Motor neuron (in vitro differentiated cells): Measurements from ENCODE around the gene MLANA. TPM values are rescaled to one million over a fixed set of nuclear protein-coding genes. Genes with fewer than 3 reads are reported as not detected.
A peak's percentile ranks its signal among the peaks of the same experiment; 100 is the strongest.
"Not testable (repeated sequence)": the region's sequence is repeated elsewhere in the genome, so short reads cannot be mapped to it uniquely, and the experiment has no call there.

Experiments used
- ATAC-seq, 8 experiments: fragments of 200-7000 bp; cut with Tn5 transposase; replicated peaks in 6 of 8; 2 replicates each; pipeline ENCODE4 v1.8.0; 2021; ENCODE audit warnings: mild to moderate bottlenecking in 8 of 8, moderate library complexity in 8 of 8
- H3K27ac ChIP-seq, 2 donors: fragments of 250-450 bp; sonication (Bioruptor Pico); 2 replicates each; pipeline ENCODE4 v1.9.0; 2021; ENCODE audit warnings: antibody characterized with exemption in 2 of 2, mild to moderate bottlenecking in 2 of 2, moderate library complexity in 1 of 2
- H3K4me1 ChIP-seq, 2 donors: fragments of 250-450 bp; sonication (Bioruptor Pico); replicated peaks in 1 of 2; 2 replicates each; pipeline ENCODE4 v1.6.1; 2021; ENCODE audit warnings: antibody characterized with exemption in 2 of 2, mild to moderate bottlenecking in 2 of 2, moderate library complexity in 1 of 2
- H3K4me3 ChIP-seq, 5 donors: fragments of 250-450 bp; sonication (Bioruptor Pico); 2 replicates each; pipeline ENCODE4 v1.9.0; 2021; ENCODE audit warnings: antibody characterized with exemption in 5 of 5, mild to moderate bottlenecking in 5 of 5, moderate library complexity in 4 of 5
- WGBS, 10 experiments: fragments of 450-650 bp; shearing (Covaris generic); methylation state at CpG; one replicate each; pipeline ENCODE4 v1.0.0; 2022; 5-methylcytosine and 5-hydroxymethylcytosine counted together
- in situ Hi-C, 9 experiments: fragments of 400-800 bp; cut with MboI; loops; one replicate each; pipeline ENCODE4 v1.15.0; 2021; ENCODE audit warnings: low sequenced_read_pairs in 9 of 9, low pct_unique_long_range_greater_than_20kb in 2 of 9; ENCODE audit not compliant: unreplicated experiment in 9 of 9
- total RNA-seq, 8 experiments: library from RNA; unstranded; fragments of 300-600 nt; gene quantifications; 2 replicates each; pipeline versions ENCODE4 v1.2.3 to v1.2.4, GENCODE V29; 2022

MLANA gene
- total RNA-seq, 8 experiments from 2014 or later = 0.23 to 2.8 (median 0.94) TPM

DNA sequence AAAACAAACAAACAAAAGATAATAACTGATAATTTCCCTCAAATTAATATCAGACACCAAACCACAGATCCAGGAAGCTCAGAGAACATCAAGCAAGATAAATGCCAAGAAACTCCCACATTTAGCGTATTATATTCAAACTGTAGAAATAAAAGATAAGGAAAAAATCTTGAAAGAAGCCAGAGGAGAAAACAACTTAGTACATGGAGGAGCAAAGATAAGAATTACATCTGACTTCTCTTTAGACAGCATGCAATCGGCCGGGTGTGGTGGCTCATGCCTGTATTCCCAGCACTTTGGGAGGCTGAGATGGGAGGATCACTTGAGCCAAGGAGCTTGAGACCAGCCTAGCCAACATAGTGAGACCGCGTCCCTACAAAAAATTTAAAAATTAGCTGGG is 17.2 kb upstream of the MLANA start:
- Histone ChIP-seq H3K4me1 (no peaks in the 10 kb centered on the region), H3K4me3 (no peak overlapping the region), H3K27ac (no peak overlapping the region)
- 90 to 100% (median 100%) methylated on average over 2 to 5 of the region's 5 CpGs; no CpG with 5 or more reads in 1 of the 10 experiments for WGBS, 10 experiments
- ATAC-seq = no peak
- in situ Hi-C loops = no loop called here

DNA sequence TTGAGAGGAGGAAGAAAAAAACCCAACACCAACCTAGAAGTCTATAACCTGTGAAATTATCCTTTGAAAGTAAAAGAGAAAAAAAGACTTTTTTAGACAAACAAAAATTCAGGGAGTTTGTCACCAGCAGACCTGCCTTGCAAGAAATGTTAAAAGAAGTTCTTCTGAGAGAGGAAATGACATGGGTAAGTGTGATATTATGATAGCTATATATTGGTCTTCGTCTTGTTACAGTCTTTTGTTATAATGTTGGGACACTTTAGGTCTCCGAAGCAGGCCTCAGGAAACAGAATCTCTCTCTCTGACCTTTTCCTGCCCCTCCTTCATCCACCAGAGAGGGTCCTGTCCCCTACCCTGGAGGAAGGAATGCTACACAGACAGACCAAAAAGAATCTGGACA is 16.6 kb upstream of the MLANA start:
- 80 to 100% (median 83%) methylated on average over 1 to 2 of the region's 2 CpGs; no CpG with 5 or more reads in 1 of the 10 experiments for WGBS, 10 experiments

DNA sequence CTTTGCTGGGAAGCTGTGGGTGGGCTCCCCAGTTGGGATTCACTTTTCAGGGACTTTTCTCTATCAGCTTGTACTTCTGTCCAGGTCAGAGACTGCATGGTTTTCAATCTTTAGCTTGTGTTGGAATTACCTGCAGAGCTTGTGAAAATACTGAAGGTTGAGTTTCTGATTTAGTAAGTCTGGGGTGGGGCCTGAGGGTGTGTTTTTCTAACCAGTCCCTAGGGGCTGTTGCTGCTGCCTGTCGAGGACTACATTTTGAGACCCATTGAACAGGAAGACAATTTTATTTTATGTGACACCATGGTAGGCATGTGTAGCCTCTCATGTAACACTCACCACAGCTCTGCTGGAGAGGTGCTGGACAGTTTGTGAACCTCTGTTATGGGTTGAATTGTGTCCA is 14.7 kb upstream of the MLANA start:
- no peak for ATAC-seq
- Histone ChIP-seq H3K4me1 (no peaks in the 10 kb centered on the region), H3K4me3 (no peak overlapping the region), H3K27ac (no peak overlapping the region)
- WGBS, 10 experiments = 60 to 100% (median 77%) methylated on average over 1 of the region's 1 CpG; no CpG with 5 or more reads in 6 of the 10 experiments
- in situ Hi-C loops = loop anchor here in 6 of 9 experiments (25.0 kb wide), 3 partner anchors 161 to 436 kb away; no protein-coding TSS in a partner anchor

More for the DNA sequence above, 16.6 kb upstream of the MLANA start:
- Histone ChIP-seq H3K27ac (no peak overlapping the region), H3K4me3 (no peak overlapping the region), H3K4me1 (no peaks in the 10 kb centered on the region)
- ATAC-seq = no peak
- in situ Hi-C loops = no loop called here

DNA sequence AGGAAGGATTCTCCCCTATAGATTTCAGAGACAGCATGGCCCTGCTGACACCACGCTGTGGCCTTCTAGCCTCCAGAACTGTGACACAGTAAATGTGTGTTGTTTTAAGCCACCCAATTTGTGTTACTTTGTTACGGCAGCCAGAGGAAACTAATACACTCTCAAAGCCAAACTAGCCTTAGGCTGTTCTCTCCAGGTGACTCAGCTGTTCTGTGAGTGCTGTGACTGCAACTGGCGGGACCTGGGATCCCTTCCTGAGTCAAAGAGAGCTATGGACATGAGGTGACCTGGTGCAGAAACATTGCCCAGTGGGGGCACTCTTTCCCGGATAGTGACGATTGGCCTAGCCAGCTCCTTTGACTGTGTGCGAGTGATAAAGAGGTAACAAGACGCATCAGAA is 14.0 kb upstream of the MLANA start:
- WGBS, 10 experiments = 79 to 100% (median 88%) methylated on average over 1 to 5 of the region's 7 CpGs; no CpG with 5 or more reads in 3 of the 10 experiments
- Histone ChIP-seq H3K27ac (no peak overlapping the region), H3K4me1 (no peaks in the 10 kb centered on the region), H3K4me3 (no peak overlapping the region)
- ATAC-seq = no peak
- in situ Hi-C loops = loop anchor here in 6 of 9 experiments (25.0 kb wide), 3 partner anchors 161 to 436 kb away; no protein-coding TSS in a partner anchor

DNA sequence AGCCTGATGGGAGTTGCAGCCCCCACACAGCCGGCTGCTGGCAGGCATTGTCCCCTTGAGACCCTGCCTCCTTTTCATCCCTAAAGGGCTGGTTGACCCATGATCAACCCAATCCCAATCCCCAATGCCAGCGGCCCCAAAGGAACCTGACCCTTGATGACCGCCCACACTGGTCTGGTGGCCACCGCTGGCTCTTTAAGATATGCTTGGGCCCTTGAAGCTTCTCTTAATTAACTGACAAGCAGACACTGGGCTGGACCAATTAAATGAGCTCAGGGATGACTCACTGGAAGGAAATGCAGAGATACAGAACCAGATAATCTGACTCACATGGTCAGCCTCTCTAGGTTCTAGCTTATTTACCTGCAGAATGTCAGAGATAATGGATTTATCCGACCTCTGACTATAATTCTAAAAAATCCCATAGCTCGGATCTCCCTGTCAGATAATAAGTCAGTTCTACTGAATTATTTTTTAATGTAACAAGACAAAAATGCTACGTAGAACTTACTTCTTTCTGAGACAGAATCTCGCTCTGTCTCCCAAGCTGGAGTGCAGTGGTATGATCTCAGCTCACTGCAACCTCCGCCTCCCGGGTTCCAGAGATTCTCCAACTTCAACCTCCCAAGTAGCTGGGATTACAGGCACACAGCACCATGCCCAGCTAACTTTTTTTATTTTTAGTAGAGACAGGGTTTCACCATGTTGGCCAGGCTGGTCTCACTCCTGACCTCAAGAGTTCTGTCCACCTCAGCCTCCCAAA is 11.1 kb upstream of the MLANA start:
- WGBS, 10 experiments = 0 to 91% (median 79%) methylated on average over 4 to 7 of the region's 10 CpGs; no CpG with 5 or more reads in 3 of the 10 experiments
- H3K27ac ChIP-seq = no peak overlapping the region
- in situ Hi-C loops = loop anchor here in 6 of 9 experiments (25.0 kb wide), 3 partner anchors 158 to 433 kb away; no protein-coding TSS in a partner anchor
- H3K4me3 ChIP-seq = no peak overlapping the region
- no peaks in the 10 kb centered on the region for H3K4me1 ChIP-seq
- peak in 7 of 8 experiments; percentile 41 to 100 (median 73) for ATAC-seq

DNA sequence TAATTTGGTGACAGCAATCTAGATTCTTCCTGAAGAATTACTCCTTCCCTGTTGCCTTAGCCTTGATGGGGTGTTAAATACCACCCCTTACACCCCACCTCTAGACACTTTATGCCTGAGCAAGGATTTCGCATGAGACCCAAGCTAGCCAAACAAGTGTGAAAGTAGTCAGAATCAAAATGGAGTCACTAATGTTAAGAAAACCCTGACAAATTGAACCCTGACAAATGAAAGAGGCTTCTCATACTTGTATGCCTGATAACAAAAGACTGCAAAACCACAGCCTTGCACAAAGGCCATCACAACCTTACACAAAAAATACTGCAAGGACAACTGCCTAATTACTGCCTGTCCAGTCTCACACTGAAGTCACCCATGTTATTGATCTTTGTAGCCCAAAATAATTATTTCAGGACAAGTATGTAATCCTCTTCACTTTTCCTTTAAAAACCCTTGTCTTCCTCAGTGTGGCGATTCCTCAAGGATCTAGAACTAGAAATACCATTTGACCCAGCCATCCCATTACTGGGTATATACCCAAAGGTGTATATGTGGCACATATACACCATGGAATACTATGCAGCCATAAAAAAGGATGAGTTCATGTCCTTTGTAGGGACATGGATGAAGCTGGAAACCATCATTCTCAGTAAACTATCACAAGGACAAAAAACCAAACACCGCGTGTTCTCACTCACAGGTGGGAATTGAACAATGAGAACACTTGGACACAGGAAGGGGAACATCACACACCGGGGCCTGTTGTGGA is 8.3 kb upstream of the MLANA start:
- ATAC-seq, H3K4me1 ChIP-seq, H3K27ac ChIP-seq, H3K4me3 ChIP-seq: not testable (repeated sequence)
- WGBS, 10 experiments = 60 to 100% (median 88%) methylated on average over 1 to 2 of the region's 5 CpGs; no CpG with 5 or more reads in 3 of the 10 experiments
- in situ Hi-C loops = loop anchor here in 6 of 9 experiments (25.0 kb wide), 3 partner anchors 155 to 430 kb away; no protein-coding TSS in a partner anchor

DNA sequence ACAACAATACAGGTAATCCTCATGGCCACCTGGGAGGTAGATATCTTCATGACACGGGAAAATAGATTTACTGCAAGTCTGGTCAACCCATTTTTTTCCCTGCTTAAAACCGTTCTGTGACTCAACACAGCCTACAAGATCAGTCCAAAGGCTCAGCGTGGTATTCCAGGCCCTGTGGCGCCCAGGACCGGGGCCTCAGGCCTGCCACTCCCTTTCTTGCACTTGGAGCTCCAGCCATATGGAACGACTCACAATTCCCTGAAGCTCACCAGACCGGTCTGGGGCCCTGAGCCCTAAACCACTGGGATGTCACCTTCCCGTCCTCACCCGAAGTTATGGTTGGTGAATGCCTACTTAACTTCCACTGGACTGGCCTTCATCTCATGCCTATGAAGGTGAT is 6.5 kb upstream of the MLANA start:
- in situ Hi-C loops = loop anchor here in 6 of 9 experiments (25.0 kb wide), 3 partner anchors 153 to 428 kb away; no protein-coding TSS in a partner anchor
- ATAC-seq = no peak
- no peak overlapping the region for H3K27ac ChIP-seq
- no peaks in the 10 kb centered on the region for H3K4me1 ChIP-seq
- H3K4me3 ChIP-seq = no peak overlapping the region
- 50 to 100% (median 73%) methylated on average over 1 to 5 of the region's 9 CpGs; no CpG with 5 or more reads in 2 of the 10 experiments for WGBS, 10 experiments

DNA sequence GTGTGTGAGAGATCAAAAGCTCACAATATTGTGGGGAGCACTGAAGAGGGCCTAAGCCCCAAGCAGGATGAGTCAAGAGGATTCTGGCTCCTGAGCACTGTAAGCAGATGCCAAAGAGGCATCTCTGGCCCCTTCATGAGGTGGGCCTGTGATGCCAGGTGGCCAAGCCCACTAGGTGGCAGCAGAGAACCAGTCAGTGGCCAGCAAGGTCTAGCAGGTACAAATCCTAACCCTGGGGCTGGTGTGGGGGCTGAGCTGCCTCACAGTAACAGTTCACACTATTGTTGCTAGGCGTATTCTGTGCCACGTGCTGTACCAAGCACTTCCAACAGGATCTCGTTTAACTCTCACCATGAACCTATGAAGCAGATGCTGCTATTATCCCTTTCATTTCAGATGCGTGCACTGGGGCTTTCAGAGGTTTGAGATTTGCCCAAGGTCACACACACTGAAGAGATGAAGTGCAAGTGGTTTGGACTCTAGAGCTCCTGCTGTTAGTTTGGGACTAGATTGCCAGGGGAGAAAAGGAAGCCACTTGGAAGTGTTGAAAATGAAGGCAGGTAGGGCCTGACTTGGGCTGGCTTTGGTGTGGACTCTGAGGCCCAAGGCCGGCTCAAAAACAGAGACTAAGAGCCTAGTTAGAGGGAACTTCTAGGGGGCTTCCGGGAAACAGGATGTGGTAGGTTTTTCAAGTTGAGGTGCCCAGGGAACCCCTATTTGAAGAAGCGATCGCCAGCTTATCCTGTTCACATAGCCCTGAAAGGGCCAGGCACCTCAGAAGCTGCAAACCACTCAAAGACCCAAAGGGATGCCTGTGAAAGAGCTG is 4.4 kb upstream of the MLANA start:
- in situ Hi-C loops = loop anchor here in 6 of 9 experiments (25.0 kb wide), 3 partner anchors 151 to 426 kb away; no protein-coding TSS in a partner anchor
- Histone ChIP-seq H3K27ac (no peak overlapping the region), H3K4me3 (no peak overlapping the region), H3K4me1 (no peaks in the 10 kb centered on the region)
- WGBS, 10 experiments = 25 to 100% (median 65%) methylated on average over 1 to 5 of the region's 8 CpGs; no CpG with 5 or more reads in 4 of the 10 experiments
- peak; percentile 99 to 100 (median 100) for ATAC-seq

DNA sequence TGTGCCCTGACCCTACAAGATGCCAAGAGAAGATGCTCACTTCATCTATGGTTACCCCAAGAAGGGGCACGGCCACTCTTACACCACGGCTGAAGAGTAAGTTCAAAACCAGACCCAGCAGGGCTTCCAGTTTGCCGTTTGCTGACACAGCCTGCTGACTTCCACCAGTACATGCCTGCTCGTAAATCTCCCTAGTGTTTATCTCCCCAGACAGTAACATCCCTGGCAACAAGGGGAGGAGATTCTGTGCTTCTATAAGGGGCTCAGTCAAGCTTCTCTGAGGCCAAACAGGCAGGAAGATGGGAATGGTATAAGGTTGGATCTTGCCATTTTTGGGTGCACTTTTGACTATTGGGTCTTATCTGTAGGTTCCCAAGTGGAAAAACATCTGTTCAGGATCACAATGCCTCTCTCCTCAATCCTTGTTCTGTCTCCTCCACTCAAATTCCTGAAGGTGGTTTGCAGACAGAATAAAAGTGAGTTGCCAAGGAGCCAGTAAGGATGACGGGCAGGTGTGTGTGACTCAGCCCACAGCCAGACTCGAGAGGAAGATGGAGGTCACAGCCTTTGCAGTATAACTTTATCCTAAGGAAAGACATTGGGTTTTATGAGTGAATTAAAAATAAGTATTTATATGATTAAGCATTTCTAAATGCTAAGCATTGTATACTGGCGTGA is 1.9 kb downstream of the MLANA start:
- in situ Hi-C loops = loop anchor here in 6 of 9 experiments (25.0 kb wide), 3 partner anchors 145 to 420 kb away; no protein-coding TSS in a partner anchor
- H3K4me1 ChIP-seq = peaks cover 0 to 6% of the 10 kb centered on the region in 2 donors
- ATAC-seq = peak in 5 of 8 experiments; percentile 24 to 97 (median 54)
- 40 to 100% (median 81%) methylated on average over 1 to 3 of the region's 7 CpGs; no CpG with 5 or more reads in 3 of the 10 experiments for WGBS, 10 experiments
- H3K27ac ChIP-seq = no peak overlapping the region
- no peak overlapping the region for H3K4me3 ChIP-seq

DNA sequence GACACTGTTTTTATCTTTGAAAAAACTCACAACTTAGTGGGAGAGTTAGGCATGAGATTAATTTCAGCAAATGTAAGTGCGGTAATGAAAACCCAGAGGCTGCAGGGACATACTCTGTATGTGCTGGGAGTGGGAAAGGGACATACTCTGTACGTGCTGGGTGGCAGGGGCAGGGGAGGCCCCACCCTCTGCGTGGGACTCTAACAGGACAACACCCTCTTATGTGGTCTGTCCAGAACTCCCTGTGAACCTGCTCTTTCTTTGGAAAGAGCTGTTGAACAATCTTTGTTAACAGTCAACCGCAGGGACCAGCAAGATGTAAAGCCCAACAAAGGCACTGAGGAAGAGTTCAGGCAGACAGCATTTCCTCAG is 2.4 kb downstream of the MLANA start:
- no peak overlapping the region for H3K4me3 ChIP-seq
- 79 to 100% (median 85%) methylated on average over 1 to 3 of the region's 4 CpGs; no CpG with 5 or more reads in 4 of the 10 experiments for WGBS, 10 experiments
- no peak overlapping the region for H3K27ac ChIP-seq
- ATAC-seq = peak in 1 of 8 experiments; percentile 28
- in situ Hi-C loops = loop anchor here in 6 of 9 experiments (25.0 kb wide), 3 partner anchors 144 to 419 kb away; no protein-coding TSS in a partner anchor
- H3K4me1 ChIP-seq = peaks cover 0 to 6% of the 10 kb centered on the region in 2 donors

DNA sequence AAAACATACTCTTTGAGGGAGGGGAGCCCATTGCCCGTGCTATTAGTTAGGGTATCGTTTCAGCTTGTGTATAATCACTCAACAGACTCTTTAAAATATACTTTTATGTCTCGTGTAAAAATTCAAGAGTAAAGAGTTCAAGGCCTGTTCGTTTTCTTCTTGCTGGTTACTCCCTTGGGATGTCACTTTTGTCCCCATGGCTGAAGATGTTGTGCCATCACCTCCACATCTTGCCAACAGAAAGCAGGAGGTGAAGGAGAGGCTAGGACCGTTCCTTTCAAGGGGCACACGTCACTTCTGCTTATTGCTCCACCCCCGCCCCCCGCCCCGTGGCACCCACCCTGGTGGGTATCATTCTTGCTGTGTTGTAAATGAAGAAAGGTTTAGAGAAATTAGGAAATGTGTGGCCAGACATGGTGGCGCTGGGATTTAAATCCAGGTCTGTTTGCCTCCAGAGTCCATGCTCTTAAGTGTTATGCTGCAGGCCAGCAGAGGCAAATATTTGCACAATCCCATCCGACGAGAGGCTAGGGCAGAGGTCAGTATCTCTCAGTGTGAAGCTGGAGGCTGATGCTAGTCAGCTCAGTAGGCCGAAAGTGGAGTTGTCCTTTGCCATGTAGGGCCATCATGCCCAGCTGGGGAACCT is 3.0 kb downstream of the MLANA start:
- whole genome bisulfite sequencing, 10 experiments = 61 to 100% (median 86%) methylated on average over 2 to 10 of the region's 13 CpGs; no CpG with 5 or more reads in 5 of the 10 experiments
- H3K4me1 ChIP-seq = peaks cover 0 to 6% of the 10 kb centered on the region in 2 donors
- in situ Hi-C loops = loop anchor here in 6 of 9 experiments (25.0 kb wide), 3 partner anchors 144 to 419 kb away; no protein-coding TSS in a partner anchor
- no peak overlapping the region for H3K27ac ChIP-seq
- ATAC-seq = peak in 1 of 8 experiments; percentile 48
- H3K4me3 ChIP-seq = no peak overlapping the region
